HepG2 (cell line): ENCODE data around the gene UGT1A8. TPM values are rescaled to one million over a fixed set of nuclear protein-coding genes. Genes with fewer than 3 reads are reported as not detected.

ENCODE experiments used
- ATF7 ChIP-seq, 2 experiments: fragments of 450-650 bp in 1 of 2; sonication (generic) in 1 of 2; formaldehyde crosslinking in 1 of 2; IDR thresholded peaks; 2 replicates each; pipeline versions ENCODE4 v1.4.0 to v1.6.1; 2016 to 2020; ENCODE audit warnings: antibody characterized with exemption in 1 of 2, mild to moderate bottlenecking in 1 of 2, missing genetic modification reagents in 1 of 2
- CREB3 ChIP-seq: sonication (generic); formaldehyde crosslinking; IDR thresholded peaks from 2 replicates; pipeline ENCODE4 v1.5.0; 2020; ENCODE audit warnings: missing genetic modification reagents
- SNAI1 ChIP-seq: sonication (generic); formaldehyde crosslinking; IDR thresholded peaks from 2 replicates; pipeline ENCODE4 v1.5.0; 2020; ENCODE audit warnings: mild to moderate bottlenecking, missing genetic modification reagents, borderline replicate concordance
- ZC3H13 ChIP-seq: sonication (generic); formaldehyde crosslinking; IDR thresholded peaks from 2 replicates; pipeline ENCODE4 v1.8.1; 2023; ENCODE audit warnings: mild to moderate bottlenecking, missing genetic modification reagents, moderate library complexity
- ZNF160 ChIP-seq: sonication (generic); formaldehyde crosslinking; IDR thresholded peaks from 2 replicates; pipeline ENCODE4 v1.8.0; 2022; ENCODE audit warnings: mild to moderate bottlenecking, inconsistent platforms, missing genetic modification reagents
- ZNF557 ChIP-seq: sonication (generic); formaldehyde crosslinking; IDR thresholded peaks from 2 replicates; pipeline ENCODE4 v1.4.0; 2020; ENCODE audit warnings: missing genetic modification reagents
- polyA plus RNA-seq, 8 experiments: library from polyadenylated mRNA; depleted of rRNA in 3 of 8; stranded (reverse) in 7 of 8; unstranded in 1 of 8; fragments of >200 nt; fragmentation: Illumina TruSeq in 4 of 8; extraction: Trizol in 4 of 8; gene quantifications; 2 replicates each; pipeline versions ENCODE4 v1.2.1 to v1.2.3, GENCODE V29; 2011 to 2016; ENCODE audit warnings: low read depth in 4 of 8, missing spikeins in 1 of 8, mixed read lengths in 1 of 8; ENCODE audit not compliant: insufficient read depth in 1 of 8
- total RNA-seq, 5 experiments: library from RNA; depleted of rRNA; stranded (reverse); fragments of >200 nt; fragmentation: Illumina TruSeq; extraction: Trizol; gene quantifications; 2 replicates each; pipeline ENCODE4 v1.2.3, GENCODE V29; 2016; ENCODE audit warnings: low read depth in 1 of 5
- TF ChIP-seq, protein P1 (sequence below): sonication (generic); formaldehyde crosslinking; conservative IDR thresholded peaks from 2 replicates; pipeline ENCODE4 v1.5.0; 2020; ENCODE audit warnings: missing genetic modification reagents
- TF ChIP-seq, protein P2 (sequence below): sonication (generic); formaldehyde crosslinking; IDR thresholded peaks from 2 replicates; pipeline ENCODE4 v1.5.1; 2020; ENCODE audit warnings: mild to moderate bottlenecking, missing genetic modification reagents, borderline replicate concordance
- TF ChIP-seq, protein P3 (sequence below): sonication (generic); formaldehyde crosslinking; IDR thresholded peaks from 2 replicates; pipeline ENCODE4 v1.4.0; 2020; ENCODE audit warnings: mild to moderate bottlenecking, missing genetic modification reagents

The UGT1A8 gene
- total and polyA plus RNA-seq, 2 of the 13 experiments (the other 11 are each of a cell fraction or from before 2014, with no cell fraction given) = not detected

GRCh38 chr2:233796254-233796653, 178.8 kb downstream of the UGT1A8 start (continued):
- TF ChIP-seq, protein P1, sequence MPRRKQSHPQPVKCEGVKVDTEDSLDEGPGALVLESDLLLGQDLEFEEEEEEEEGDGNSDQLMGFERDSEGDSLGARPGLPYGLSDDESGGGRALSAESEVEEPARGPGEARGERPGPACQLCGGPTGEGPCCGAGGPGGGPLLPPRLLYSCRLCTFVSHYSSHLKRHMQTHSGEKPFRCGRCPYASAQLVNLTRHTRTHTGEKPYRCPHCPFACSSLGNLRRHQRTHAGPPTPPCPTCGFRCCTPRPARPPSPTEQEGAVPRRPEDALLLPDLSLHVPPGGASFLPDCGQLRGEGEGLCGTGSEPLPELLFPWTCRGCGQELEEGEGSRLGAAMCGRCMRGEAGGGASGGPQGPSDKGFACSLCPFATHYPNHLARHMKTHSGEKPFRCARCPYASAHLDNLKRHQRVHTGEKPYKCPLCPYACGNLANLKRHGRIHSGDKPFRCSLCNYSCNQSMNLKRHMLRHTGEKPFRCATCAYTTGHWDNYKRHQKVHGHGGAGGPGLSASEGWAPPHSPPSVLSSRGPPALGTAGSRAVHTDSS (CRISPR knock-in tag) = no peak
- TF ChIP-seq ZNF160 (CRISPR knock-in tag) (no peak), ZC3H13 (CRISPR knock-in tag) (no peak), ZNF557 (CRISPR knock-in tag) (no peak), CREB3 (CRISPR knock-in tag) (no peak), ATF7 (IDR thresholded peaks at IDR 0.05) (no peak), ATF7 (CRISPR knock-in tag; IDR thresholded peaks at IDR 0.05) (no peak), SNAI1 (CRISPR knock-in tag) (no peak)
- TF ChIP-seq, protein P2, sequence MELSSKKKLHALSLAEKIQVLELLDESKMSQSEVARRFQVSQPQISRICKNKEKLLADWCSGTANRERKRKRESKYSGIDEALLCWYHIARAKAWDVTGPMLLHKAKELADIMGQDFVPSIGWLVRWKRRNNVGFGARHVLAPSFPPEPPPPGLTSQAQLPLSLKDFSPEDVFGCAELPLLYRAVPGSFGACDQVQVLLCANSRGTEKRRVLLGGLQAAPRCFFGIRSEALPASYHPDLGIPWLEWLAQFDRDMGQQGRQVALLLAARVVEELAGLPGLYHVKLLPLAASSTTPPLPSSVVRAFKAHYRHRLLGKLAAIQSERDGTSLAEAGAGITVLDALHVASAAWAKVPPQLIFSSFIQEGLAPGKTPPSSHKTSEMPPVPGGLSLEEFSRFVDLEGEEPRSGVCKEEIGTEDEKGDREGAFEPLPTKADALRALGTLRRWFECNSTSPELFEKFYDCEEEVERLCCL = no peak
- TF ChIP-seq, protein P3, sequence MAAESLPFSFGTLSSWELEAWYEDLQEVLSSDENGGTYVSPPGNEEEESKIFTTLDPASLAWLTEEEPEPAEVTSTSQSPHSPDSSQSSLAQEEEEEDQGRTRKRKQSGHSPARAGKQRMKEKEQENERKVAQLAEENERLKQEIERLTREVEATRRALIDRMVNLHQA (CRISPR knock-in tag) = no peak
